Raji (cell line): Measurements from ENCODE around the gene HOXA3.

Experiments used
- POLR2A ChIP-seq: IDR thresholded peaks from 2 replicates; pipeline ENCODE4 v1.6.1; 2011; ENCODE audit warnings: low read depth, low read length, control low read depth; ENCODE audit not compliant: insufficient read depth

The HOXA3 gene

GRCh38 chr7:27121684-27122076, 30.7 kb downstream of the HOXA3 start:
- no peak for TF ChIP-seq POLR2A

DNA sequence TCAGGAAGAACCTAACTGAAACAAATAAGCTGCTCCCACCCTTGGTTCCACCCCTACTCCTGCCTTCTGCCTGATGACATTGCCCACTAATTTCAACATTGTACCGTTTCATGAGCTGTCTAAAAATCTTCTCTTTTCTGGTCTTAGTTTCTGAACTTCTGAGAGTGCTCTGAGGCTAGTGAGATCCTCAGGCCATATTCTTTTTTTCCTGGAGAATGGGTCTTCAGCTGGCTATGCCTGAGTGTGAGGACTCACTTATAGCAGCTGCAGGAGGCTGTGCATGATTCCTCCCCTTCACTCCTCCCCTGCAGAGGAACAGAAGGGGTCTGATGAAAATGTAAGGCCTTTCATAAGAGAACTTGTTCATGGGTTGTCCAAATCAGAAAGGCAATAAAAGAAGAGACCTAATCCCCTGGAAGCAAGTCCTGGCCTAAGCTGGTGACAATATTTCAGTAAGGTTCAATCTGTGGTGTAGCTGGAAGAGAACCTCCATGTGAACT, 32.9 kb downstream of the HOXA3 start:
- TF ChIP-seq POLR2A, result no peak

DNA sequence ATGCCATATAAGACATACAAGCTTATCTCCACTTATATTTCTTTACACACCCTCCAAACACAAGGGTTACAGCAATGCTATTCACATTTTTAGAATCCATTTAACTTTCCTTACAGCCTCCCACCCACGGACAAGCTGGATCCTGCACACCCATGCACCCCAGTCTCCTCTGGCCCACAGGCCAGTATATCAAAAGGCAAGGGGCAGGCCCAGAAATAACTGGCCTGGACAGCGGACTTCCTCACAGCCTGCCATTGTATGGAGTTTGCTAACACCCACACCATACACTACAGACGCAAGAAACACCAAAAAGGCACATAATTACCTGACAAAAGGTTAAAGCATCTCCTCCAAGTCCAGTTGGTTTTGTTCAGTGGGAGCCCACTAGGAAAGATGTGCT, 33.8 kb downstream of the HOXA3 start:
- no peak for TF ChIP-seq POLR2A

DNA sequence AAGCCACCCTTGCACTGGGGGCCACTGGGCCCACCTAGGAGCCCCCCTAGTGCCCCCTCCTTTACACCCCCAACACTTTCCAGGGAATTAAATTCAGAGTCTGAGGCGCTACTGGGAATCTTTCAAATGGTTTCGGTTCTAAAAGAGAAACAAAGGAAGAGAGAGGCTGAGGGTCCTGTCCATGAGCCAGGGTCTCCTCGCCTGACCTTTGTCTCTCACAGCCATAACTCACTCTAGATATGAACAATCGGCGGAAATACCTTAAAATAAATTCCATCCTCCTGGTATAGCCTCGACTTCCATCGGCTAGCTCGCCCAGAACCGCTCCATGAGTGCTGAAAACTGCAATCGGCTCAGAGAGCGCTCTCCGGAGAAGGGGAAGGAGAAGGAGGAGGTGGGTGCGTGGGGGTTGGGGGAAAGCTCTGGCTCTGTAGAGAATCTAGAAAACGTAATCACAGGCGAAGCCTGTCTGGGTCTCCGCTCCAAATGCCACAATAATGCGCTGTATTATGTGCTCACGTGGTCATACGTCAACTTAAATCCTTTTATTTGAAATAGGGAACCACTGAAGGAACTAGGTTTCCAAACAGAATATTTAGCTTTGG, 34.4 kb downstream of the HOXA3 start:
- no peak for TF ChIP-seq POLR2A

GRCh38 chr7:27116962-27117886, 35.2 kb downstream of the HOXA3 start:
- no peak for TF ChIP-seq POLR2A

DNA sequence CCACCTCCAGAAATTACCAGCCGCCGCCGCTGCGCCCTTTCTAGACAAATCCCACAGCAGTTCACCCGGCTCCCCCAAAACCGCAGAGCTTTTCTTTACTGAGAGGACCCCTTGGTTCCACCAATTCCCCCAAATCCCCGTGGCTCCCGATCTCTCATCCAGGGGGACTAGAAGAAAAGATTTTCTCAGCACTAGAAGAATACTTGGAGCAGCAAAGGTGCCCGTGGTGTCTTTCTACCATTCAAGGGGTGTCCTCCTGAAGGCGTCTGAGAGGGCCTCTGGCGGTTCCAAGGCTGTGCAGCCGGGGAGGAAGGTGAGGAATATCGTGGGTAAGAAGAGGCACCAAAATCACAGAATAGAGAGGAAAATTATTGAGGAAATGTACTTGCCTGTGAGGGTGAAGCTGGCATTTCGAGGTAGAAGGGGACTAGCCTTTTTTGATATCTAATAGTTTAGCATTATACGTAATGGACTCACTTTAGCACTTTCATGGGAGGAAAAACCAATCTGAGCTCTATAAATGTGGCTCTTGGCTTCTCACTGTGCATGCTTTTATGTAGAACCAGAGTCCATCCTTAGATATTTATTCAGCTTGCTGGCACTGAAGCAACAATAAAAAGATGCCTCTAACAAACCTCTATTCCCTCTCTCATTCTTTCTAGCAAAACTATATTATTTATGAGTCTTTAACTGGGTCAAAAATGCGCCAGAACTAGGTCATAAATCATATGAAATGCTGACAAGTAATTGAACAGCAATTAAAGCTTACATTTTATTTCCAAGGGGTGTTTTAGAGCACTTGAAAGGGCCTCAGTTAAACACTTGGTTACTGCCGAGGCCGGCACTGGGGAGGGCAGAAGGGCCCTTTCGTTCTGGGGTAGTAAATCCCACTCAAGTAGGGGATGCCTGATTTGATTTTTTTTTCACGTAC, 36.1 kb downstream of the HOXA3 start:
- no peak for TF ChIP-seq POLR2A

DNA sequence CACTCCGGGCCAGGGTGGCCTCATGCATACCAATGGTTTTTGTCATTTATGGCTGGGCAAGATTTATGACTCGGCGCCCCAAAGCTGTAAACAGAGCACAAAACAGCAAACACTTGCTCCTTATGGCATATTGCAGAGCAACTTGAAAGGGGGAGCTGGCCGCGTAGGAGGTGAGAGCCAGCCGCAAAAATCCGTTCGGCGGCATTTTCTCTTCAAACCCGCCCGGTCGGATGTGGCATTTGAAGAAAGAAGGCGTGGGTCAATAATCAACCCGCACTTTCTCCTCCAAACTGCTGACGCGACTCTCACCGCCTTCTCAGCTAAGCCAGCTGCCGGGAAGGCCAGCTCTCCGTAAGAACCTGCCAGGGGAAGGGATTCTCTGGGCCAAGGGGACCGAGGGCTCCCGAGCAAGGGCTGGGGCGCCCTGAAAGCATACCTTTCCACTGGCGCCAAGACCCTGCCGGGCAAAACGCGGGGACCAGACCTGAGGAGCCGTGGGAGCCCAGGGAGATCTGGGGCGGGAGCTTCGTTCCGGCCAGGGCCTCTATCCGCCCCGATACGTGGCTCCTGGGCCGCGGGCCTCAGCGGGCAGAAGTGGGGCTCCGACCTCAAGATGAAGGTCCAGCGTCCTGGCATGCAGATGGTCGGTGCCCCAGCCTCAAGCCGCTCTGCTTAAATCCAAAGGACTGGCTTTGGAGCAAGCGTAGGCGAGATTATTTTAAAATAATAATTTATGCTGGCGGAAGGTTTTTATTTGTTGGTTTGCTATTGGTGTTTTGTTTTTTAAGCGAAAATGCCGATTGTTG, 37.0 kb downstream of the HOXA3 start:
- TF ChIP-seq POLR2A, result no peak

- TF ChIP-seq POLR2A, result no peak
These were observed 37.5 kb downstream of the HOXA3 start for GRCh38 chr7:27114881-27115220.

DNA sequence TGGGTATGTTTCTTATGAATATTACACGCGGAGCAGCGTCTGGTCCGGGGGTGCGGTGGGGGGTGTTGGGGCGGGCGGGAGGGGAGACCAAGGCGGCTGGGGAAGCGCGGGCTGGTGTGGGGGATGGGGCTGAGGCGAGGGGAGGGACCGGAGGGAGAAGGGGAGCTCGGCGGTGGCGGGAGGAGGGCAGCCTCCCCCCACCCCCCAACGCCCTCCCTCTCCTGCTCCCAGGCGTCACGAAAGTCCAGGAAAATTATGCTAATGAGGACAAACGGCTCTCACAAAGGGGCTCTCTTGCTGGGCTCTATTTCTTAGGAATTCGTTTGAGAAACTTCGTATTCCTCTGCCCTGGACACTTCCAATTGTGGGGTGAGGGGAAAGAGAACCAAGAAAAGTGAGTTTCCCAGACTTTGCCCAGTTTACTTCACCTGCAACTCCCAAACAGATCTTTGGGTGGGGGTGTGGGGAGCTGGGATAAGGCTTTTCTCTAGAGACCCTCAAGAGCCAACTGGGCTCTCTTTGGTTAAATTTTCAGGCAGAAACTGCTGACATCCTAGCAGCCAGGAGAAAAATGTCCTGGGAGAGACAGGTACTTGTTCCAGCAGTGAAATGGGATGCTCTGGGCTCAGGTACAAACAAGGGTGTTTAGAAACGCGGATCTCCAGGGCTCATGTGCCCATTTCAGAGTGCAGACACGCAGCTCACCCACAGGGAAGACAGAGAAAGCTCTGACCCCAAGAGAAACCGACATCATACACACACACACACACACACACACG, 38.2 kb downstream of the HOXA3 start:
- TF ChIP-seq POLR2A, result no peak

- no peak for TF ChIP-seq POLR2A
These were observed 39.1 kb downstream of the HOXA3 start for GRCh38 chr7:27112955-27113949.

GRCh38 chr7:27112361-27112760, 40.0 kb downstream of the HOXA3 start:
- no peak for TF ChIP-seq POLR2A

DNA sequence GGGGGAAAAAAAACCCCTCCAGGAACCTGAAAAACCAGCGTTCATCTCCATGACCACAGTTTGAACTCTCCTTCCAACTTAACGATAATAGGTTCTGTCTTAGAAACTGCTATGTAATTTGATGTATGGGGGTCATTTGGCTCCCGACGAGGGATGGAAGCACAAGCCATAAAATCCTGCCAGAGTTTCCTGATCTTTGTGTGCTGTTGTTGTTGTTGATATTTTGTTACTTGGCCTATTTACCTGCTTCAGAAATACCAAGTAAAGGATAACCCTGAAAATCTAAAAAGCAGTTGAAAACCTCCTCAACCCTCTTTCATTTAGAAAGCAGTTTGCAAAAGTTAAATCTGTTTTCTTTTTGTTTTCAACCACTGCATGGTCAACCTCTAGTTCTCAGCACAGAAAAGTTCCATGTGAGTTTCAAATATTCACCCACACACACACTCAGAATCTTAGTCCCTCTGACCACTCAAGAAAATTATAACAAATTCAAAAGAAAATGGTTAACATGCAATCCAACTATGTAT, 40.6 kb downstream of the HOXA3 start:
- no peak for TF ChIP-seq POLR2A
